Keratinocyte (primary cell): ENCODE measurements around the gene DPP7. TPM values are rescaled to one million over a fixed set of nuclear protein-coding genes. Genes with fewer than 3 reads are reported as not detected.

Experiments used
- DNase-seq: peaks from one replicate; pipeline ENCODE4 v3.0.0-alpha.2; 2011; ENCODE audit warnings: low read depth, missing footprints, low spot score
- FAIRE-seq: peaks from 2 replicates; lab custom pipeline; 2011; peaks lifted over from hg19 to GRCh38; lab: Jason Lieb, UNC
- H2AFZ ChIP-seq: 2 replicates; pipeline ENCODE4 v1.6.0; 2012; ENCODE audit warnings: low read length, control low read depth, inconsistent platforms; ENCODE audit not compliant: control insufficient read depth
- H3K27ac ChIP-seq: 2 replicates; pipeline ENCODE4 v1.5.1; 2011; ENCODE audit warnings: low read length; ENCODE audit not compliant: control insufficient read depth, insufficient read depth
- H3K27me3 ChIP-seq: 3 replicates; pipeline ENCODE4 v1.6.0; 2011; ENCODE audit warnings: low read length; ENCODE audit not compliant: control insufficient read depth, insufficient read depth; ENCODE audit errors: extremely low read depth
- H3K36me3 ChIP-seq, 2 experiments: 2 replicates in 1 of 2; 3 replicates in 1 of 2; pipeline ENCODE4 v1.5.1; 2011; ENCODE audit warnings: low read length in 2 of 2, mild to moderate bottlenecking in 1 of 2; ENCODE audit not compliant: control insufficient read depth in 2 of 2, insufficient read depth in 2 of 2; ENCODE audit errors: extremely low read depth in 1 of 2
- H3K4me1 ChIP-seq: 3 replicates; pipeline ENCODE4 v1.5.1; 2011; ENCODE audit warnings: low read length; ENCODE audit not compliant: control insufficient read depth, insufficient read depth; ENCODE audit errors: extremely low read depth
- H3K4me2 ChIP-seq: 3 replicates; pipeline ENCODE4 v1.6.0; 2011; ENCODE audit warnings: low read depth, low read length; ENCODE audit not compliant: control insufficient read depth, insufficient read depth; ENCODE audit errors: extremely low read depth
- H3K4me3 ChIP-seq, 3 experiments: fragments of 200-600 bp in 1 of 3; sonication (generic) in 1 of 3; 2 replicates in 2 of 3; 3 replicates in 1 of 3; pipeline ENCODE4 v1.5.1; 2011 to 2016; ENCODE audit warnings: low read length in 3 of 3, mild to moderate bottlenecking in 3 of 3, control low read depth in 2 of 3, inconsistent platforms in 1 of 3, low read depth in 1 of 3, mixed read lengths in 1 of 3, mixed run types in 1 of 3, moderate library complexity in 1 of 3; ENCODE audit not compliant: control insufficient read depth in 2 of 3, insufficient read depth in 2 of 3; ENCODE audit errors: extremely low read depth in 1 of 3
- H3K79me2 ChIP-seq: 2 replicates; pipeline ENCODE4 v1.6.0; 2012; ENCODE audit warnings: low read length; ENCODE audit not compliant: control insufficient read depth, insufficient read depth
- H3K9ac ChIP-seq: 3 replicates; pipeline ENCODE4 v1.6.0; 2011; ENCODE audit warnings: low read length; ENCODE audit not compliant: control insufficient read depth, insufficient read depth; ENCODE audit errors: extremely low read depth
- H3K9me1 ChIP-seq: 3 replicates; pipeline ENCODE4 v1.6.0; 2011; ENCODE audit warnings: low read length; ENCODE audit not compliant: control insufficient read depth, insufficient read depth; ENCODE audit errors: extremely low read depth
- H3K9me3 ChIP-seq: 2 replicates; pipeline ENCODE4 v1.5.1; 2012; ENCODE audit warnings: low read depth, low read length; ENCODE audit not compliant: control insufficient read depth
- H4K20me1 ChIP-seq: 3 replicates; pipeline ENCODE4 v1.6.0; 2011; ENCODE audit warnings: low read length; ENCODE audit not compliant: control insufficient read depth, insufficient read depth; ENCODE audit errors: extremely low read depth
- CTCF ChIP-seq, 3 experiments: IDR thresholded peaks in 1 of 3; conservative IDR thresholded peaks in 1 of 3; optimal IDR thresholded peaks in 1 of 3; 2 replicates in 2 of 3; 3 replicates in 1 of 3; pipeline versions ENCODE3 to v1.5.1; 2011; ENCODE audit warnings: low read length in 3 of 3, mild to moderate bottlenecking in 3 of 3, moderate library complexity in 2 of 3, control low read depth in 1 of 3, inconsistent platforms in 1 of 3; ENCODE audit not compliant: insufficient read depth in 2 of 3; ENCODE audit errors: extremely low read depth in 1 of 3
- EZH2 ChIP-seq: IDR thresholded peaks from one replicate; pipeline ENCODE4 v1.6.1; 2012; ENCODE audit warnings: inconsistent platforms, mild to moderate bottlenecking, low read length, moderate library complexity
- dilution Hi-C: fragments of 300-500 bp; cut with MboI; formaldehyde crosslinking; loops from one replicate; pipeline ENCODE4 v1.7.0; 2020; ENCODE audit warnings: low sequenced_read_pairs; ENCODE audit not compliant: extremely low pct_ligation_motif_present
- polyA plus RNA-seq, 5 experiments: library from polyadenylated mRNA; depleted of rRNA in 3 of 5; stranded (reverse) in 3 of 5; stranded (forward) in 1 of 5; unstranded in 1 of 5; fragments of >200 nt; gene quantifications; 1 replicate in 1 of 5; 2 replicates in 3 of 5; 3 replicates in 1 of 5; pipeline versions ENCODE4 v1.2.1 to v1.2.3, GENCODE V29; 2011 to 2012; ENCODE audit warnings: missing spikeins in 2 of 5, low read depth in 1 of 5, low replicate concordance in 1 of 5

DPP7 gene
- polyA plus RNA-seq, 1 donor (not counting 4 experiments of a cell fraction or from before 2014, with no cell fraction given), result 35.3 TPM

GRCh38 chr9:137149363-137149762, 34.8 kb upstream of the DPP7 start:
- Histone ChIP-seq H3K4me2 (no peak overlapping the region), H3K79me2 (no peaks in the 10 kb centered on the region), H3K27me3 (peaks cover 5% of the 10 kb centered on the region), H3K27ac (no peak overlapping the region), H3K36me3 (no peaks in the 10 kb centered on the region), H3K9me3 (no peaks in the 10 kb centered on the region), H4K20me1 (no peaks in the 10 kb centered on the region), H3K4me3 (no peak overlapping the region), H3K9me1 (no peaks in the 10 kb centered on the region), H3K9ac (no peak overlapping the region), H2AFZ (no peak overlapping the region), H3K4me1 (no peaks in the 10 kb centered on the region)
- dilution Hi-C loops, result no loop called here
- no peak for TF ChIP-seq CTCF (optimal IDR thresholded peaks at IDR 0.05 in 1 of 3, IDR thresholded peaks at IDR 0.05 in 1 of 3, conservative IDR thresholded peaks at IDR 0.05 in 1 of 3; ENCODE audit: extremely low read depth in 1 of 3, insufficient read depth in 2 of 3, low read length in 3 of 3)
- no peak for TF ChIP-seq EZH2
- FAIRE-seq, result no peak
- no peak for DNase-seq

DNA sequence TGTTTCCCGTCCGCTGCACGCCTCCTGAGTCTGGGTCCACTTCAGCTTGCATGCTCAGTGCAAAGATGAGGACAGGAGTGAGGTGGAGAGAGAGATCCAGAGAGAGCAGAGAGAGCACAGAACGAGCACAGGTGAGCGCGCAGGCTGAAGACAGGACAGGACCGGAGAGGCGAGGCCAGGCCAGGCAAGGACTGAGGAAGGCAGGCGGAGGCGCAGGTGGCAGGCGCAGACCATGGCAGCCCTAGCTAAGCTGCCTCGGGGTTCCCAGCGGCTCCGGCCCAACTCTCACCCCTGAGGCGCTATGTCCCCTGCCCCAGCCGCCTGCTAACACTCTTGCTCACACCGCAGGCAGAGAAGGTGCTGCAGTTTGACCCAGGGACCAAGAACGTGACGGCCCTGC, 34.1 kb upstream of the DPP7 start:
- H3K9me1 ChIP-seq, result no peaks in the 10 kb centered on the region

More for the DNA sequence above, 34.1 kb upstream of the DPP7 start:
- Histone ChIP-seq H3K4me1 (no peaks in the 10 kb centered on the region), H3K9me3 (no peaks in the 10 kb centered on the region), H3K4me3 (no peak overlapping the region), H3K4me2 (no peak overlapping the region), H3K36me3 (no peaks in the 10 kb centered on the region), H3K79me2 (no peaks in the 10 kb centered on the region), H2AFZ (no peak overlapping the region), H3K27me3 (peaks cover 6% of the 10 kb centered on the region), H3K27ac (no peak overlapping the region), H3K9ac (no peak overlapping the region), H4K20me1 (no peaks in the 10 kb centered on the region)
- no peak for FAIRE-seq
- dilution Hi-C loops, result no loop called here
- DNase-seq, result no peak
- TF ChIP-seq CTCF (optimal IDR thresholded peaks at IDR 0.05 in 1 of 3, IDR thresholded peaks at IDR 0.05 in 1 of 3, conservative IDR thresholded peaks at IDR 0.05 in 1 of 3; ENCODE audit: extremely low read depth in 1 of 3, insufficient read depth in 2 of 3, low read length in 3 of 3), result no peak
- no peak for TF ChIP-seq EZH2
